ENCODE measurements around the gene MGRN1.

DNA sequence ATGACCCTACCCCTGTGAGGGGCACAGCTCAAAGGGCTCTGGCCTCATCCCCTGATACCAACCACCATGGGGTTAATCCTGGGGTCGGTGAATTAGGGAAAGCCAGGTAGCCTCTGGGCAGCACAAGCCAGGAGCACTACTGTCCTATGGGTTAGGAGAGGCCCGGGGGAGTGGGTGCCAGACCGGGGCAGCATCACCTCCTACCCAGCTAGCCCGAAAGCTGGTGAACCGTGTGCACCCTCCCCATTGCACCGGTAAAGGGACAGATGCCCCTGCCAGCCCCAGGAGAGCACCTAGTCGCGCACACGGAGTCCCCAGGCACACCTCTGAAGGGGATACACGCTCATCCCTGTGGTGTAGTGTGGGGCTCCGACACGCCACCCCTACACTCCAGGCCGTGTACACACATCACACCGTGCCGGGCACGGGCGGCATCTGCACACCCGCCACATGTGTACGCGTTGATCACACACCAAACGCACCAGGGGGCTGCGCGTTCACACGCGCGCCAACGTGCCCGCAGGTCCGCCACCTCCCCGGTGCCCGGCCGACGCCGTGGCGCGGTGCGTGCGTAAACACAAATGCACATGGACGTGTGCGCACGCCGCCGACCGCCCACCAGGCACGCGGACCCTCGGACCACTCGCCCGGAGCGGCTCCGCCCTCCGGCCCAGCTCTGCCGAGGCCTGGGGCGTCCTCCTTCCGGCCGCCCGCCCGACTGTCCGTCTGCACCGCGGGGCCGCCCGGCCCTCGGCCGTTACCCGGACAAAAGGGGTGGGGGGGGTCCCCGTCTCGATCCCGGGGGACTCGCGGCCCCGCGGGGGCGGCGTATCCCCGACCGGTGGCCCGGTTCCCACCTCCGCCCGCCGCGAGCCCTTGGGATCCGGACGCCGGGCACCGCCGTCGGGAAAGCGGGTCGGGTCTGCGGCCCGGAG lies 10.7 kb upstream of the MGRN1 start:
- TF ChIP-seq POLR2A (IDR thresholded peaks at IDR 0.05; ENCODE audit: low read depth, low read length), result no peak
- TF ChIP-seq POLR2AphosphoS5 (IDR thresholded peaks at IDR 0.05; ENCODE audit: low read depth, low read length), result peak; percentile 22; the same call in 1 of the 2 replicates

Measured in GM12892 (cell line).